ENCODE data around the gene PTX4. TPM values are rescaled to one million over a fixed set of nuclear protein-coding genes. Genes with fewer than 3 reads are reported as not detected.
"Not testable (repeated sequence)": the region's sequence is repeated elsewhere in the genome, so short reads cannot be mapped to it uniquely, and the experiment has no call there.

Gene PTX4
- total and polyA plus RNA-seq, 5 donors from 2014 or later, result not detected

DNA sequence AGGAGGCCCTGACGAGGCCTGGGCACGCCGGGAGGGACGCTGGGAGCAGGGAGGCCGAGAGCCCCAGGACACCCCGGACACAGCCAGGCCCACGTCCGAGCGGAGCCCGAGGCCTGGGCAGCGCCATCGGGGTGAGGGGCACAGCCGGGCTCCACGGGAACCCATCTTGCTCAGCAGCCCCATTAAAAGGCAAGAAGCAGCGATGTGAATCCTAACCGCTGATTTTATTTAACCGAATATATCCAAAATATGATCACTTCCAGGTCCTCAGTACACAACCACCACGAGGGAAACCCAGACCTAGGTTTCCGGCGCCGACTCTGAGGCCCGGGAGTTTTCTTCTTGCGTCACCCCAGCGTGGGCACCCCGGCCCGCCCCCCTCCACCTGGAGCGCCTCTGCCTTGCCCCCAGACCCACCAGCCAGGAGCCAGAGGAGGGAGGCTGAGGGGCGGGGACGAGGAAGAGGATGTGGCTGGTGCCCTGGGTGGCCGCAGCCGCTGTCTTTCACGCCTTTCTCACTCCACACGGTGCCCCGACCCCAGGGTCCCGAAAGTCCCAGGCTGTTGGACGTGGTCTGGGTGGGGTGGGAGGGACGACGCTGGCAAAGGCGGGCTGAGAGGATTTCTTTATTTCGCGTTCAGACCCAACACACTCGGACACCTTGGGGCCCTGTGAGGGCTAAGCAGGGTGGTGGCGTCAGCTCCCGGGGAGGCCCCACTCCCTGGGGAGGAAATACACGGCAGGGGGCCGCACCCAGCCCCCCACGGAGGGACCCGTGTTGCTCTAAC lies 43.8 kb downstream of the PTX4 start:
- ATAC-seq (ENCODE audit: low read depth in 2 of 2) (no peak), DNase-seq (no peak)
- Histone ChIP-seq H3K4me3 (ENCODE audit: low read depth, low read length) (no peak overlapping the region), H3K36me3 (ENCODE audit: control insufficient read depth, insufficient read depth, low read length) (peaks cover 3% of the 10 kb centered on the region), H3K4me1 (ENCODE audit: control insufficient read depth, insufficient read depth, low read length, poor library complexity, severe bottlenecking) (no peaks in the 10 kb centered on the region), H3K9me3 (ENCODE audit: control insufficient read depth in 2 of 2, low read length in 2 of 2) (no peaks in the 10 kb centered on the region), H3K27me3 (ENCODE audit: control insufficient read depth, insufficient read depth, low read length) (no peaks in the 10 kb centered on the region), H3K27ac (ENCODE audit: insufficient read depth, low read length, poor library complexity, severe bottlenecking) (no peak overlapping the region)
- Mint-ChIP-seq H3K4me3 (no peak overlapping the region), H3K9me3 (no peaks in the 10 kb centered on the region), H3K27me3 (no peaks in the 10 kb centered on the region), H3K4me1 (no peaks in the 10 kb centered on the region), H3K27ac (no peak overlapping the region), H3K36me3 (no peaks in the 10 kb centered on the region)

DNA sequence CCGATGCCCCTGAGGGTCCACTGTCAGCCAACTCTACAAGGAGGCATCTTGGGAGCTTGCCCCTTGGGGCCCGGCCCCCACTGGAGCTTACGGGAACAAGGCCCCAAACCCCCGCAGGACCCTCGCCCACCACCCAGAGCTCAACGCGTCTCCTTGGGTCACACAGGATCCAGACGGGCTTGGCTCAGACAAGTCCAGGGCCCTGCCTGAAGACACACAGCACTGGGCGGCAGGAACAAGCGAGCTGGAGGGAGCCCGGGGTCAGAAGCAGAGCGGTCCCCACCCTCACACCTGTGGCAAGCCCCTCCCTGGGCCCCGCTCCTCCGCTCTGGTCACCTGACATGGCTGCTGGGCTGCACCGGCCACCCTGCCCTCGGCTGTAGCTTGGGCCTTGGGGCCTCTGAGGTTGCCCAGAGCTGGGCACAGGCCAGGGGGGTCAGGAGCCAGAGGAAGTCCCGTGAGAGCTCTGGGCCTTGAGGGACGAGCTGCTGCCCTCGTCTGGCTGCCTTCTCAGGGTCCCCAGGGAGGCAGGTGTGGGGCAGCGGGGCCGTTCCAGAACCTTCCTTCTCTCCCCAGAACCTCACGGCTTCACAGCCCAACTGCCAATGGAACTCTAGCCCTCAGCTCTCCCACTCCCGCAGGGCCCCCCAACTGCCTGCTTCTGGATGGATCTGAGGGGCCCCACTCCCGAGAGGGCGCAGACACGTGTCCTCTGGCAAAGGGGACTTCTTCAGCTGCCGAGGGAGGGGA lies 44.6 kb downstream of the PTX4 start, which contains the start of gene CCDC154:
Gene CCDC154 (minus strand): TSS at position 577 of the 750 bp plus-strand sequence. CDS start 234 bp downstream, at position 343.
- H3K9me3 Mint-ChIP-seq, result no peaks in the 10 kb centered on the region
- no peak within 1 kb of the TSS for H3K27ac Mint-ChIP-seq
- Histone ChIP-seq H3K27me3 (ENCODE audit: control insufficient read depth, insufficient read depth, low read length) (no peaks in the 10 kb centered on the region), H3K4me1 (ENCODE audit: control insufficient read depth, insufficient read depth, low read length, poor library complexity, severe bottlenecking) (no peaks in the 10 kb centered on the region), H3K27ac (ENCODE audit: insufficient read depth, low read length, poor library complexity, severe bottlenecking) (no peak within 1 kb of the TSS), H3K36me3 (ENCODE audit: control insufficient read depth, insufficient read depth, low read length) (peaks cover 3% of the 10 kb centered on the region), H3K9me3 (ENCODE audit: control insufficient read depth in 2 of 2, low read length in 2 of 2) (no peaks in the 10 kb centered on the region), H3K4me3 (ENCODE audit: low read depth, low read length) (no peak within 1 kb of the TSS)
- no peaks in the 10 kb centered on the region for H3K36me3 Mint-ChIP-seq
- no peaks in the 10 kb centered on the region for H3K4me1 Mint-ChIP-seq
- DNase-seq (no peak), ATAC-seq (ENCODE audit: low read depth in 2 of 2) (no peak)
- H3K27me3 Mint-ChIP-seq, result no peaks in the 10 kb centered on the region
- H3K4me3 Mint-ChIP-seq, result no peak within 1 kb of the TSS

DNA sequence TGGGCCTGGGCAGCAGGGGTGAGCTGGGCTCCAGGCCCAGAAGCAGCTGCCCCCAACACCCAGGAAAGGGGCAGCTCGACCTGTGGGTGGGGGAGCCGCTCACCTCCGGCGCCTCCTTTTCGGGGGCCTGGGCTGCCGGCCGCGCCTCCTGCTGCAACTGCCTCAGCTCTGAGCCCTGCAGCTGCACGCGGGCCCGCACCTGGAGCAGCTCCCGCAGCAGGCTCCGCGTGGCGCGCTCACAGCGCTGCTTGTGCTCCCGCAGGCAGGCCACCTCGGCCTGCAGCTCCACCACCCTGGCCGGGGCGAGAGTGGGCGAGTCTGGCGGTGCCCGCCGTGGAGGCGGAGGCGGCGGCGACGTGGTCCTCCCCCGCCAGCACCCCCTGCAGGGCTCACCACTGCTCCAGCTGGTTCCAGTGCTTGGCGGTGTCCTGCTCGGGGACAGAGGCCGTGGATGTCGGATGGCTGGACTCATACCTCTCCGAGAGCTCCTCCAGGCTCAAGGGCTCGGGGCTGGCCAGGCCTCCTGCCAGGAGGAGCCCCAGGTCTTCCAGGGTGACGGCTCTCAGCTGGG lies 45.3 kb downstream of the PTX4 start:
- no peak overlapping the region for H3K27ac ChIP-seq (ENCODE audit: insufficient read depth, low read length, poor library complexity, severe bottlenecking)
- H3K27me3 ChIP-seq (ENCODE audit: control insufficient read depth, insufficient read depth, low read length), result no peaks in the 10 kb centered on the region
- DNase-seq (no peak), ATAC-seq (ENCODE audit: low read depth in 2 of 2) (no peak)
- peaks cover 3% of the 10 kb centered on the region for H3K36me3 ChIP-seq (ENCODE audit: control insufficient read depth, insufficient read depth, low read length)
- Mint-ChIP-seq H3K4me3 (no peak overlapping the region), H3K27ac (no peak overlapping the region), H3K36me3 (no peaks in the 10 kb centered on the region), H3K4me1 (no peaks in the 10 kb centered on the region), H3K9me3 (no peaks in the 10 kb centered on the region), H3K27me3 (no peaks in the 10 kb centered on the region)
- H3K9me3 ChIP-seq (ENCODE audit: control insufficient read depth in 2 of 2, low read length in 2 of 2), result no peaks in the 10 kb centered on the region
- H3K4me1 ChIP-seq (ENCODE audit: control insufficient read depth, insufficient read depth, low read length, poor library complexity, severe bottlenecking), result no peaks in the 10 kb centered on the region
- H3K4me3 ChIP-seq (ENCODE audit: low read depth, low read length), result no peak overlapping the region

DNA sequence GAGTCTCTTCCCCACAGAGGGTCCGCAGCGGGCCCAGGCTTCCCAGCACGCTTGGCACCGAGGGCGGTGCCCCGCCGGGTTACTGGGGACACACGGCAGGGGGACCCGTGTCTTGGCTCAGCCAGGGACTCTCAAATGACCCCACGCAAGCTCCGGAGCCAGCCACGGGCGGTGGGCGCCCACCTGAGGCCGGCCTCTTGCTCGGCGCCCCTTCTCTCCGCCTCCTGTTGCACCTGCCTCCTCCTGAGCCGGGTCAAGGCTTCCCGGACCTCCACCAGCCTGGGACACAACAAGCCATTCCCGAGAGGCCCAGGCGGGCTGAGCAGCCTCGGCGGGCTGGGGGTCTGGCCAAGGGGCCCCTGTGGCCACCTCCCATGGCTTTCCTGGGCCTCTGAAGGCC lies 46.0 kb downstream of the PTX4 start:
- no peaks in the 10 kb centered on the region for H3K9me3 Mint-ChIP-seq
- no peak overlapping the region for H3K27ac ChIP-seq (ENCODE audit: insufficient read depth, low read length, poor library complexity, severe bottlenecking)
- no peaks in the 10 kb centered on the region for H3K27me3 ChIP-seq (ENCODE audit: control insufficient read depth, insufficient read depth, low read length)
- no peaks in the 10 kb centered on the region for H3K9me3 ChIP-seq (ENCODE audit: control insufficient read depth in 2 of 2, low read length in 2 of 2)
- no peaks in the 10 kb centered on the region for H3K4me1 ChIP-seq (ENCODE audit: control insufficient read depth, insufficient read depth, low read length, poor library complexity, severe bottlenecking)
- DNase-seq (no peak), ATAC-seq (ENCODE audit: low read depth in 2 of 2) (no peak)
- H3K4me1 Mint-ChIP-seq, result no peaks in the 10 kb centered on the region
- no peaks in the 10 kb centered on the region for H3K36me3 ChIP-seq (ENCODE audit: control insufficient read depth, insufficient read depth, low read length)
- H3K27ac Mint-ChIP-seq, result no peak overlapping the region
- H3K27me3 Mint-ChIP-seq, result no peaks in the 10 kb centered on the region
- H3K36me3 Mint-ChIP-seq, result no peaks in the 10 kb centered on the region
- H3K4me3 ChIP-seq (ENCODE audit: low read depth, low read length), result no peak overlapping the region
- no peak overlapping the region for H3K4me3 Mint-ChIP-seq

DNA sequence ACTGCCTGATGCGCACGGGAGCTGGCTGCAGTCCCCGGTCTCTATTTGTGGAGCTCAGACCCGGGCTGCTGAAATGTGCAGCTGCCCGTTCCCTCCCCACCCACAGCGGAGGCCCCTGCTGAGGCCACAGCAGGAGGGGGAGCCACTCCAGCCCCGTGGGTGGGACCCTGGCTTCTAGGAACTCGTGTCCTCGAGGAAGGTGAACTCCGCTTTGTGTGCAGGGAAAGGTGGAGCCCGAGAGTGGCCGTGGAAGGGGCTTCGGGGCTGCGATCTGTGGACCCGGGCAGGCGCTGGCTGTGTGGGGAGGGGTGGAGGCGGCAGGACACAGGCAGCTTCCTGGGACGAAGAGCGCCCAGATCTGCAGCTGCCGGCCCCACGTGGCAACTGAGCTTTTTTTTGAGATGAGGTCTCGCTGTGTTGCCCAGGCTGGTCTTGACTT lies 47.3 kb downstream of the PTX4 start:
- Histone ChIP-seq H3K9me3 (ENCODE audit: control insufficient read depth in 2 of 2, low read length in 2 of 2) (no peaks in the 10 kb centered on the region), H3K36me3 (ENCODE audit: control insufficient read depth, insufficient read depth, low read length) (no peaks in the 10 kb centered on the region), H3K27ac (ENCODE audit: insufficient read depth, low read length, poor library complexity, severe bottlenecking) (no peak overlapping the region), H3K27me3 (ENCODE audit: control insufficient read depth, insufficient read depth, low read length) (no peaks in the 10 kb centered on the region), H3K4me1 (ENCODE audit: control insufficient read depth, insufficient read depth, low read length, poor library complexity, severe bottlenecking) (no peaks in the 10 kb centered on the region), H3K4me3 (ENCODE audit: low read depth, low read length) (no peak overlapping the region)
- ATAC-seq (ENCODE audit: low read depth in 2 of 2) (no peak), DNase-seq (no peak)
- Mint-ChIP-seq H3K4me1 (no peaks in the 10 kb centered on the region), H3K27me3 (no peaks in the 10 kb centered on the region), H3K27ac (no peak overlapping the region), H3K4me3 (no peak overlapping the region), H3K36me3 (no peaks in the 10 kb centered on the region), H3K9me3 (no peaks in the 10 kb centered on the region)

DNA sequence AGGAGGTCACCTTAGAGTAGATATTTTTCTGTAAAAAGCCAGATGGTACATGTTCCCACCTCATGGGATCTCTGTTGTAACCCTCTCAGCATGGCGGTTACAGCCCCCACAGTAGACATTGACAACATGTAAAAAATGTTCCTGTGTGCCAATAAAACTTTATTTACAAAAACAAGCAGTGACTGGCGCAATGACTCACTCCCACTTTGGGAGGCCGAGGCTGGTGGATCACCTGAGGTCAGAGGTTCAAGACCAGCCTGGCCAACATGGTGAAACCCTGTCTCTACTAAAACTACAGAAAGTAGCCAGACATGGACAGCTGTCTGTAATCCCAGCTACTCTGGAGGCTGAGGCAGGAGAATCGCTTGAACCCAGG lies 49.1 kb downstream of the PTX4 start:
- not testable (repeated sequence) for H3K4me3 Mint-ChIP-seq; H3K9me3 Mint-ChIP-seq; H3K9me3 ChIP-seq (ENCODE audit: control insufficient read depth in 2 of 2, low read length in 2 of 2); H3K27ac Mint-ChIP-seq; H3K36me3 Mint-ChIP-seq; H3K36me3 ChIP-seq (ENCODE audit: control insufficient read depth, insufficient read depth, low read length); H3K4me3 ChIP-seq (ENCODE audit: low read depth, low read length); H3K27me3 ChIP-seq (ENCODE audit: control insufficient read depth, insufficient read depth, low read length); H3K27ac ChIP-seq (ENCODE audit: insufficient read depth, low read length, poor library complexity, severe bottlenecking); ATAC-seq (ENCODE audit: low read depth in 2 of 2); H3K4me1 Mint-ChIP-seq; H3K27me3 Mint-ChIP-seq; H3K4me1 ChIP-seq (ENCODE audit: control insufficient read depth, insufficient read depth, low read length, poor library complexity, severe bottlenecking); DNase-seq

DNA sequence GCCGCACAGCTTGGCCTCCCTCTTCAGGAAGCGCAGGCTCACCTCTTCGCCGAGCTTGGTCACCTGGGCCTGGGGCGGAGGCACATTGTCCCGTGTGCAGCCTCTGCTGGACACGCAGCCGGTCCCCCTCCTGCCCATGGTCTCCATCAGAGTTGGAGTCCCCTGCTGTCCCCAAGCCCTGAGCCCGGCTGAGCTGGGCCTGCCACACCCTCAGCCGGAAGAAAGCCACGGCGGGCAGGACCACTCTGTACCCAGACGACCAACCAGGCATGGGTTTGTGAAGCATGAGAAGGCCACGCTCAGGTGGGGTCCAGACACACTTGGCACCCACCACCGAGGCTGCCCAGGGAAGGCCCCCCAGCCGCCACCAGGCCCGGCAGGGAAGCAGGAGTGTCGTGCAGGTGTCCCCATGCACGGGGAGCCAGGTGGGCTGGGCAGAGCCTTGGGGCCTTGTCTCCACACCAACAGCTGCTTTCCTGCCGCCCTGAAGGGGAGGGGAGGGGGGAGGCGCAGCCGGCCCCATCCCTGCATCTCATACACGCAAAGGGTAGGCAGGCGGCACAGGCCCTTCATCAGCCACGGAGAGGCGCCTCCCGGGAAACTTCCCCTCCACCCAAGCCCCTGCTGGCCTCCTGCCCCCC lies 49.6 kb downstream of the PTX4 start:
- Mint-ChIP-seq H3K4me1 (no peaks in the 10 kb centered on the region), H3K36me3 (no peaks in the 10 kb centered on the region), H3K4me3 (no peak overlapping the region), H3K27me3 (no peaks in the 10 kb centered on the region), H3K27ac (no peak overlapping the region), H3K9me3 (no peaks in the 10 kb centered on the region)
- DNase-seq (no peak), ATAC-seq (ENCODE audit: low read depth in 2 of 2) (no peak)
- Histone ChIP-seq H3K9me3 (ENCODE audit: control insufficient read depth in 2 of 2, low read length in 2 of 2) (no peaks in the 10 kb centered on the region), H3K4me1 (ENCODE audit: control insufficient read depth, insufficient read depth, low read length, poor library complexity, severe bottlenecking) (no peaks in the 10 kb centered on the region), H3K36me3 (ENCODE audit: control insufficient read depth, insufficient read depth, low read length) (no peaks in the 10 kb centered on the region), H3K4me3 (ENCODE audit: low read depth, low read length) (no peak overlapping the region), H3K27ac (ENCODE audit: insufficient read depth, low read length, poor library complexity, severe bottlenecking) (no peak overlapping the region), H3K27me3 (ENCODE audit: control insufficient read depth, insufficient read depth, low read length) (no peaks in the 10 kb centered on the region)

Data from CD4-positive, CD25-positive, alpha-beta regulatory T cell (primary cell).